Fibroblast of mammary gland (primary cell): ENCODE measurements around the gene CPNE5.

Experiments used
- DNase-seq: peaks from one replicate; pipeline ENCODE4 v3.0.0-alpha.2; 2010; ENCODE audit warnings: low read depth
- H3K4me3 ChIP-seq: 2 replicates; pipeline ENCODE4 v1.5.1; 2011; ENCODE audit warnings: low read depth, mild to moderate bottlenecking, low read length, moderate library complexity; ENCODE audit not compliant: control insufficient read depth
- TF ChIP-seq, protein P1 (sequence below): conservative IDR thresholded peaks from 2 replicates; pipeline ENCODE4 v1.5.1; 2011; ENCODE audit warnings: low read depth, low read length, inconsistent platforms; ENCODE audit not compliant: control insufficient read depth, insufficient read depth

The CPNE5 gene

DNA sequence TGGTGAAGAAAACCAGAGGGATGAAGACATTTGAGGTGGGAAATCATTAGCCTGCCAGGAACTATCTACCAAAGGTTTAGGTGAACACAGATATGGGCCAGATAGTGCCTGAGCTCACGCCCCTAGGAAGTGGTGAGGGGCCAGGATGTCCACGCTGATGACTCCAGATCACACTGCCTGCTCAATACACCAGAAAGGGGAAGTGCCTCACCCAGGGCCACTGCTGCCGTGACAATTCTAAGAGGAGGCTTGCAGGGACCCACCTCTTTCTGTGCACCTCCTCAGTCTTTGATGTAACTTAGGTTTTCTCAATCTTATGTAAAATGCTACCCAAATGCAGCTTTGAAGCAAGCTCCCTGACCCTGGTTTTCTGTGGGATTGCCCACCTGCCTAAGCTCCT, 147.0 kb downstream of the CPNE5 start:
- DNase-seq, result no peak
- no peak overlapping the region for H3K4me3 ChIP-seq
- TF ChIP-seq, protein P1, sequence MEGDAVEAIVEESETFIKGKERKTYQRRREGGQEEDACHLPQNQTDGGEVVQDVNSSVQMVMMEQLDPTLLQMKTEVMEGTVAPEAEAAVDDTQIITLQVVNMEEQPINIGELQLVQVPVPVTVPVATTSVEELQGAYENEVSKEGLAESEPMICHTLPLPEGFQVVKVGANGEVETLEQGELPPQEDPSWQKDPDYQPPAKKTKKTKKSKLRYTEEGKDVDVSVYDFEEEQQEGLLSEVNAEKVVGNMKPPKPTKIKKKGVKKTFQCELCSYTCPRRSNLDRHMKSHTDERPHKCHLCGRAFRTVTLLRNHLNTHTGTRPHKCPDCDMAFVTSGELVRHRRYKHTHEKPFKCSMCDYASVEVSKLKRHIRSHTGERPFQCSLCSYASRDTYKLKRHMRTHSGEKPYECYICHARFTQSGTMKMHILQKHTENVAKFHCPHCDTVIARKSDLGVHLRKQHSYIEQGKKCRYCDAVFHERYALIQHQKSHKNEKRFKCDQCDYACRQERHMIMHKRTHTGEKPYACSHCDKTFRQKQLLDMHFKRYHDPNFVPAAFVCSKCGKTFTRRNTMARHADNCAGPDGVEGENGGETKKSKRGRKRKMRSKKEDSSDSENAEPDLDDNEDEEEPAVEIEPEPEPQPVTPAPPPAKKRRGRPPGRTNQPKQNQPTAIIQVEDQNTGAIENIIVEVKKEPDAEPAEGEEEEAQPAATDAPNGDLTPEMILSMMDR, result no peak

DNA sequence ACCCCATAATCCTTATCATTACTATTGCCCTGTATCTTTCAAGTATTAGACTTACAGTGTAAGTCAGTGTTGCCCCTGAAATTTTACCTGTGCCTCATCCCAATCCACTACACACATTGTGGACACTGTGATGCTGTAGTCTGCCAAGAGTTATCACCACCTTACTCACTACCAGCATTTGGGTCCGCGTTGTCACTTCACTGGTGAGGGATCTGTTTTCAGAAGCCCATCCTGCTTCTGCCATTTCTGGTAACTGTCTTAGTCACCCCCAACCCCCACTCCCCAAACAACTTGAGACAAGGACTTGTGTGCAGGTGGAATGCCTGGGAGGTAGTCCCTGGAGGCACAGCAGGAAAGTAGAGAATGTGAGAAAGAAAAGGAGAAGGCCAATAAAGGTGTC, 147.6 kb downstream of the CPNE5 start:
- no peak for DNase-seq
- H3K4me3 ChIP-seq, result no peak overlapping the region
- TF ChIP-seq, protein P1, result no peak

DNA sequence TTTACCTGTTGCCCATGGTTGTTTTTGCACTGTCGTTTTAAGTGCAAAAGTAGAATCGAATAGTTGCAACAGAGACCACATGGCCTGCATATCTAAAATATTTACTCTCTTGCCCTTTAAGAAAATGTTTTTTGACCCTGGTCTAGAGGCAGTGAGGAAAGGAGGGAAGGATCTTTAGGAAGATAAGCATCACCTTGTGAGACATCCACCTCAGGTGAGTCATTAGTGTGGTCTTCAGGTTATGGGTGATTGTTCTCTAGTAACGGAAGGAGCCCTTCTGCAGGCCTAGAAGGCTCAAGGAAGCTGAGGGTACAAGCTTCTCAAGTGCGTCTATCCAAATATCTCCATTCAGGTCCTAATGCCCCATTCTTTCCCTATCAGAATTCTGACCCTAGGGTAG, 148.2 kb downstream of the CPNE5 start:
- no peak for DNase-seq
- H3K4me3 ChIP-seq, result no peak overlapping the region
- TF ChIP-seq, protein P1, result no peak
